SJCRH30 (cell line): ENCODE measurements around the gene BCL11B. TPM values are rescaled to one million over a fixed set of nuclear protein-coding genes. Genes with fewer than 3 reads are reported as not detected.
A peak's percentile ranks its signal among the peaks of the same experiment; 100 is the strongest.
"Not testable (repeated sequence)": the region's sequence is repeated elsewhere in the genome, so short reads cannot be mapped to it uniquely, and the experiment has no call there.

Source experiments
- DNase-seq, 2 experiments: peaks; one replicate each; pipeline ENCODE4 v3.0.0-alpha.2; 2015 to 2020
- H3K27ac ChIP-seq: fragments of 250-450 bp; sonication (Bioruptor Pico); 2 replicates; pipeline ENCODE4 v1.5.1; 2020; ENCODE audit warnings: mild to moderate bottlenecking, moderate library complexity
- H3K27me3 ChIP-seq: fragments of 250-450 bp; sonication (Bioruptor Pico); 2 replicates; pipeline ENCODE4 v1.5.1; 2020; ENCODE audit warnings: mild to moderate bottlenecking, moderate library complexity
- H3K36me3 ChIP-seq: fragments of 250-450 bp; sonication (Bioruptor Pico); 2 replicates; pipeline ENCODE4 v1.5.1; 2020; ENCODE audit warnings: mild to moderate bottlenecking, moderate library complexity
- H3K4me1 ChIP-seq: fragments of 250-450 bp; sonication (Bioruptor Pico); 2 replicates; pipeline ENCODE4 v1.5.1; 2020; ENCODE audit warnings: mild to moderate bottlenecking, moderate library complexity
- H3K4me3 ChIP-seq: fragments of 250-450 bp; sonication (Bioruptor Pico); 2 replicates; pipeline ENCODE4 v1.5.1; 2020; ENCODE audit warnings: mild to moderate bottlenecking, moderate library complexity
- H3K9me3 ChIP-seq: fragments of 250-450 bp; sonication (Bioruptor Pico); replicated peaks from 2 replicates; pipeline ENCODE4 v1.5.1; 2020; ENCODE audit warnings: mild to moderate bottlenecking, moderate library complexity
- total RNA-seq: library from RNA; depleted of rRNA; stranded (reverse); fragments of >200 nt; shearing (Covaris generic); gene quantifications from 2 replicates; pipeline ENCODE4 v1.2.3, GENCODE V29; 2014

The BCL11B gene
- total RNA-seq, 1 experiment from 2014 or later, result 2.2 TPM

- H3K4me1 ChIP-seq, result no peaks in the 10 kb centered on the region
- DNase-seq, result no peak
- no peak overlapping the region for H3K4me3 ChIP-seq
- no peak overlapping the region for H3K27ac ChIP-seq
- no peaks in the 10 kb centered on the region for H3K27me3 ChIP-seq
- no peaks in the 10 kb centered on the region for H3K9me3 ChIP-seq
- no peaks in the 10 kb centered on the region for H3K36me3 ChIP-seq
Measured at GRCh38 chr14:99235582-99236320, 36.2 kb downstream of the BCL11B start.

- H3K27ac ChIP-seq, result no peak overlapping the region
- no peaks in the 10 kb centered on the region for H3K4me1 ChIP-seq
- no peaks in the 10 kb centered on the region for H3K27me3 ChIP-seq
- no peaks in the 10 kb centered on the region for H3K36me3 ChIP-seq
- no peaks in the 10 kb centered on the region for H3K9me3 ChIP-seq
- no peak for DNase-seq
- H3K4me3 ChIP-seq, result no peak overlapping the region
Measured at GRCh38 chr14:99234961-99235571, 36.9 kb downstream of the BCL11B start.

GRCh38 chr14:99234355-99234754 lies 37.6 kb downstream of the BCL11B start:
- Histone ChIP-seq H3K27me3 (no peaks in the 10 kb centered on the region), H3K9me3 (no peaks in the 10 kb centered on the region), H3K4me1 (no peaks in the 10 kb centered on the region), H3K4me3 (no peak overlapping the region), H3K27ac (no peak overlapping the region), H3K36me3 (no peaks in the 10 kb centered on the region)
- no peak for DNase-seq

- Histone ChIP-seq H3K36me3 (no peaks in the 10 kb centered on the region), H3K27ac (no peak overlapping the region)
Measured at GRCh38 chr14:99233222-99234035, 38.6 kb downstream of the BCL11B start.

GRCh38 chr14:99232714-99233214 lies 39.2 kb downstream of the BCL11B start:
- no peaks in the 10 kb centered on the region for H3K9me3 ChIP-seq
- H3K4me1 ChIP-seq, result no peaks in the 10 kb centered on the region
- DNase-seq, result no peak
- no peak overlapping the region for H3K4me3 ChIP-seq
- H3K27ac ChIP-seq, result no peak overlapping the region
- no peaks in the 10 kb centered on the region for H3K27me3 ChIP-seq
- H3K36me3 ChIP-seq, result no peaks in the 10 kb centered on the region

More at GRCh38 chr14:99233222-99234035, 38.6 kb downstream of the BCL11B start:
- Histone ChIP-seq H3K4me1 (no peaks in the 10 kb centered on the region), H3K27me3 (no peaks in the 10 kb centered on the region), H3K4me3 (no peak overlapping the region), H3K9me3 (no peaks in the 10 kb centered on the region)
- no peak for DNase-seq

GRCh38 chr14:99231850-99232713 lies 39.9 kb downstream of the BCL11B start:
- Histone ChIP-seq H3K27me3 (no peaks in the 10 kb centered on the region), H3K27ac (peak overlapping the region; percentile 13; the same call in 1 of the 2 replicates), H3K4me1 (no peaks in the 10 kb centered on the region), H3K9me3 (no peaks in the 10 kb centered on the region), H3K36me3 (no peaks in the 10 kb centered on the region), H3K4me3 (peak overlapping the region; percentile 39)
- DNase-seq, result peak; percentile 66 to 73

GRCh38 chr14:99231161-99231849 lies 40.7 kb downstream of the BCL11B start:
- Histone ChIP-seq H3K36me3 (no peaks in the 10 kb centered on the region), H3K4me3 (peak overlapping the region; percentile 39), H3K4me1 (no peaks in the 10 kb centered on the region), H3K27ac (no peak overlapping the region; the same call in 1 of the 2 replicates), H3K9me3 (no peaks in the 10 kb centered on the region), H3K27me3 (no peaks in the 10 kb centered on the region)
- DNase-seq, result no peak

- Histone ChIP-seq H3K9me3 (no peaks in the 10 kb centered on the region), H3K4me1 (no peaks in the 10 kb centered on the region), H3K4me3 (peak overlapping the region; percentile 39), H3K27ac (no peak overlapping the region), H3K36me3 (no peaks in the 10 kb centered on the region), H3K27me3 (no peaks in the 10 kb centered on the region)
- DNase-seq, result peak in 1 of 2 experiments; percentile 35
Measured at GRCh38 chr14:99230208-99231151, 41.5 kb downstream of the BCL11B start.

- peak; percentile 54 to 72 for DNase-seq
- Histone ChIP-seq H3K27me3 (no peaks in the 10 kb centered on the region), H3K27ac (no peak overlapping the region), H3K4me1 (no peaks in the 10 kb centered on the region), H3K4me3 (no peak overlapping the region), H3K9me3 (no peaks in the 10 kb centered on the region), H3K36me3 (no peaks in the 10 kb centered on the region)
Measured at GRCh38 chr14:99229654-99230207, 42.3 kb downstream of the BCL11B start.

- not testable (repeated sequence) for H3K27ac ChIP-seq, H3K4me3 ChIP-seq, DNase-seq, H3K27me3 ChIP-seq, H3K9me3 ChIP-seq, H3K36me3 ChIP-seq, H3K4me1 ChIP-seq
Measured at GRCh38 chr14:99228760-99229159, 43.2 kb downstream of the BCL11B start.

GRCh38 chr14:99226687-99227086 lies 45.3 kb downstream of the BCL11B start:
- Histone ChIP-seq H3K27me3 (no peaks in the 10 kb centered on the region), H3K9me3 (no peaks in the 10 kb centered on the region), H3K4me3 (no peak overlapping the region), H3K4me1 (no peaks in the 10 kb centered on the region), H3K27ac (no peak overlapping the region), H3K36me3 (no peaks in the 10 kb centered on the region)
- DNase-seq, result no peak

GRCh38 chr14:99225436-99226203 lies 46.4 kb downstream of the BCL11B start:
- no peaks in the 10 kb centered on the region for H3K4me1 ChIP-seq
- no peaks in the 10 kb centered on the region for H3K27me3 ChIP-seq
- no peak overlapping the region for H3K4me3 ChIP-seq
- no peaks in the 10 kb centered on the region for H3K9me3 ChIP-seq
- no peak overlapping the region for H3K27ac ChIP-seq
- no peak for DNase-seq
- H3K36me3 ChIP-seq, result no peaks in the 10 kb centered on the region
